Measurements from ENCODE around the gene COMMD2. TPM values are rescaled to one million over a fixed set of nuclear protein-coding genes. Genes with fewer than 3 reads are reported as not detected.

The COMMD2 gene
- total and polyA plus RNA-seq, 10 of the 15 experiments (the other 5 are each of a cell fraction or from before 2014, with no cell fraction given) = 23.0 to 97.0 (median 50.9) TPM

GRCh38 chr3:149726716-149727407 is 25.4 kb downstream of the COMMD2 start (continued):
- peak; percentile 66; the same call in 1 of the 2 replicates for TF ChIP-seq ATF2 (IDR thresholded peaks at IDR 0.05; ENCODE audit: low read length)
- no peak for TF ChIP-seq SREBF1 (IDR thresholded peaks at IDR 0.05; ENCODE audit: low read length)
- no peak for TF ChIP-seq RELA (IDR thresholded peaks at IDR 0.05; ENCODE audit: borderline replicate concordance, partially characterized antibody)
- 0 out of 2 replicates have a peak, but pooled peaks have one; percentile 21 for TF ChIP-seq NR2F1 (conservative IDR thresholded peaks at IDR 0.05)
- TF ChIP-seq EP300 (IDR thresholded peaks at IDR 0.05; ENCODE audit: borderline replicate concordance in 1 of 2, control insufficient read depth in 1 of 2, low read depth in 2 of 2, low read length in 2 of 2) = peak; percentile 39 to 54; a peak in 2 of 4 replicates
- TF ChIP-seq ASH2L (IDR thresholded peaks at IDR 0.05; ENCODE audit: borderline replicate concordance, low read depth) = no peak
- 0 out of 2 replicates have a peak, but pooled peaks have one; percentile 43 for TF ChIP-seq EED (IDR thresholded peaks at IDR 0.05; ENCODE audit: low read depth)
- TF ChIP-seq RUNX3 (IDR thresholded peaks at IDR 0.05; ENCODE audit: low read length) = peak; percentile 96
- TF ChIP-seq CREB1 (IDR thresholded peaks at IDR 0.05; ENCODE audit: low read depth) = peak; percentile 33; the same call in 1 of the 2 replicates
- peak in 1 of 2 experiments; percentile 31; a peak in 1 of 4 replicates for TF ChIP-seq ETV6 (conservative IDR thresholded peaks at IDR 0.05 in 1 of 2, IDR thresholded peaks at IDR 0.05 in 1 of 2; ENCODE audit: borderline replicate concordance in 1 of 2, low read depth in 1 of 2)
- peak; percentile 87 for TF ChIP-seq IRF4 (IDR thresholded peaks at IDR 0.05; ENCODE audit: low read depth, low read length)
- peak; percentile 53; the same call in 1 of the 2 replicates for TF ChIP-seq PAX5 (IDR thresholded peaks at IDR 0.05; ENCODE audit: borderline replicate concordance, low read depth, low read length)
- TF ChIP-seq MAX (IDR thresholded peaks at IDR 0.05; ENCODE audit: low read depth, low read length) = no peak
- TF ChIP-seq E2F4 (IDR thresholded peaks at IDR 0.05; ENCODE audit: low read depth, low read length) = no peak
- TF ChIP-seq FOS (IDR thresholded peaks at IDR 0.05; ENCODE audit: borderline replicate concordance, extremely low read depth, insufficient read length) = no peak
- peak; percentile 94 for TF ChIP-seq JUNB (IDR thresholded peaks at IDR 0.05)
- TF ChIP-seq BHLHE40 (IDR thresholded peaks at IDR 0.05; ENCODE audit: borderline replicate concordance in 1 of 2, low read depth in 2 of 2, low read length in 1 of 2) = peak in 1 of 2 experiments; percentile 34; a peak in 1 of 4 replicates
- peak; percentile 41; the same call in 1 of the 2 replicates for TF ChIP-seq ATF7 (IDR thresholded peaks at IDR 0.05; ENCODE audit: low read depth)
- TF ChIP-seq IKZF2 (IDR thresholded peaks at IDR 0.05) = peak in 1 of 2 experiments; percentile 60; a peak in 2 of 4 replicates
